ENCODE data around the gene KRT80.

Gene KRT80

GRCh38 chr12:52147964-52148463, 43.8 kb downstream of the KRT80 start:
- H3K36me3 ChIP-seq (ENCODE audit: insufficient read depth, low read length) = no peaks in the 10 kb centered on the region
- peaks cover 11% of the 10 kb centered on the region for H3K4me1 ChIP-seq (ENCODE audit: insufficient read depth, low read length)
- no peaks in the 10 kb centered on the region for H3K9me3 ChIP-seq (ENCODE audit: insufficient read depth, low read depth, low read length)
- H3K4me3 ChIP-seq (ENCODE audit: low read length) = no peak overlapping the region
- 91% methylated on average over 10 of the region's 10 CpGs for WGBS
- H3K27me3 ChIP-seq (ENCODE audit: insufficient read depth, low read length) = no peaks in the 10 kb centered on the region
- H3K27ac ChIP-seq (ENCODE audit: low read depth, low read length) = peak overlapping the region; percentile 59
- peak overlapping the region; percentile 65 for H3K9ac ChIP-seq (ENCODE audit: low read depth, low read length)

GRCh38 chr12:52147367-52147963, 44.3 kb downstream of the KRT80 start:
- no peaks in the 10 kb centered on the region for H3K9me3 ChIP-seq (ENCODE audit: insufficient read depth, low read depth, low read length)
- no peak overlapping the region for H3K9ac ChIP-seq (ENCODE audit: low read depth, low read length)
- peaks cover 11% of the 10 kb centered on the region for H3K4me1 ChIP-seq (ENCODE audit: insufficient read depth, low read length)
- no peak overlapping the region for H3K27ac ChIP-seq (ENCODE audit: low read depth, low read length)
- 84% methylated on average over 17 of the region's 17 CpGs for WGBS
- no peaks in the 10 kb centered on the region for H3K27me3 ChIP-seq (ENCODE audit: insufficient read depth, low read length)
- no peaks in the 10 kb centered on the region for H3K36me3 ChIP-seq (ENCODE audit: insufficient read depth, low read length)
- no peak overlapping the region for H3K4me3 ChIP-seq (ENCODE audit: low read length)

- peaks cover 11% of the 10 kb centered on the region for H3K4me1 ChIP-seq (ENCODE audit: insufficient read depth, low read length)
- H3K36me3 ChIP-seq (ENCODE audit: insufficient read depth, low read length) = no peaks in the 10 kb centered on the region
- no peaks in the 10 kb centered on the region for H3K27me3 ChIP-seq (ENCODE audit: insufficient read depth, low read length)
- 90% methylated on average over 11 of the region's 11 CpGs for WGBS
- no peak overlapping the region for H3K4me3 ChIP-seq (ENCODE audit: low read length)
- H3K27ac ChIP-seq (ENCODE audit: low read depth, low read length) = no peak overlapping the region
- no peaks in the 10 kb centered on the region for H3K9me3 ChIP-seq (ENCODE audit: insufficient read depth, low read depth, low read length)
- peak overlapping the region; percentile 23; the same call in 1 of the 2 replicates for H3K9ac ChIP-seq (ENCODE audit: low read depth, low read length)
Measured at GRCh38 chr12:52146822-52147366, 44.9 kb downstream of the KRT80 start.

- WGBS = 94% methylated on average over 8 of the region's 8 CpGs
- no peaks in the 10 kb centered on the region for H3K9me3 ChIP-seq (ENCODE audit: insufficient read depth, low read depth, low read length)
- no peaks in the 10 kb centered on the region for H3K36me3 ChIP-seq (ENCODE audit: insufficient read depth, low read length)
- H3K4me3 ChIP-seq (ENCODE audit: low read length) = no peak overlapping the region
- no peaks in the 10 kb centered on the region for H3K27me3 ChIP-seq (ENCODE audit: insufficient read depth, low read length)
- H3K4me1 ChIP-seq (ENCODE audit: insufficient read depth, low read length) = peaks cover 11% of the 10 kb centered on the region
- H3K27ac ChIP-seq (ENCODE audit: low read depth, low read length) = no peak overlapping the region
- H3K9ac ChIP-seq (ENCODE audit: low read depth, low read length) = peak overlapping the region; percentile 29
Measured at GRCh38 chr12:52146089-52146821, 45.6 kb downstream of the KRT80 start.

GRCh38 chr12:52145228-52146088, 46.4 kb downstream of the KRT80 start:
- 76% methylated on average over 18 of the region's 18 CpGs for WGBS
- Histone ChIP-seq H3K9ac (ENCODE audit: low read depth, low read length) (peak overlapping the region; percentile 29), H3K27ac (ENCODE audit: low read depth, low read length) (peak overlapping the region; percentile 28; the same call in 1 of the 2 replicates)

GRCh38 chr12:52144512-52145227, 47.1 kb downstream of the KRT80 start:
- H3K4me1 ChIP-seq (ENCODE audit: insufficient read depth, low read length) = peaks cover 11% of the 10 kb centered on the region
- H3K9me3 ChIP-seq (ENCODE audit: insufficient read depth, low read depth, low read length) = no peaks in the 10 kb centered on the region
- no peak overlapping the region for H3K27ac ChIP-seq (ENCODE audit: low read depth, low read length)
- H3K4me3 ChIP-seq (ENCODE audit: low read length) = no peak overlapping the region
- 92% methylated on average over 16 of the region's 16 CpGs for whole genome bisulfite sequencing
- H3K36me3 ChIP-seq (ENCODE audit: insufficient read depth, low read length) = no peaks in the 10 kb centered on the region
- H3K9ac ChIP-seq (ENCODE audit: low read depth, low read length) = no peak overlapping the region
- no peaks in the 10 kb centered on the region for H3K27me3 ChIP-seq (ENCODE audit: insufficient read depth, low read length)

More at GRCh38 chr12:52145228-52146088, 46.4 kb downstream of the KRT80 start:
- Histone ChIP-seq H3K4me1 (ENCODE audit: insufficient read depth, low read length) (peaks cover 11% of the 10 kb centered on the region), H3K27me3 (ENCODE audit: insufficient read depth, low read length) (no peaks in the 10 kb centered on the region), H3K9me3 (ENCODE audit: insufficient read depth, low read depth, low read length) (no peaks in the 10 kb centered on the region), H3K4me3 (ENCODE audit: low read length) (no peak overlapping the region), H3K36me3 (ENCODE audit: insufficient read depth, low read length) (no peaks in the 10 kb centered on the region)

GRCh38 chr12:52142431-52142830, 49.4 kb downstream of the KRT80 start:
- no peaks in the 10 kb centered on the region for H3K27me3 ChIP-seq (ENCODE audit: insufficient read depth, low read length)
- WGBS = 91% methylated on average over 5 of the region's 5 CpGs
- no peak overlapping the region for H3K27ac ChIP-seq (ENCODE audit: low read depth, low read length)
- H3K4me1 ChIP-seq (ENCODE audit: insufficient read depth, low read length) = peaks cover 4% of the 10 kb centered on the region; the same call in 1 of the 2 replicates
- no peaks in the 10 kb centered on the region for H3K36me3 ChIP-seq (ENCODE audit: insufficient read depth, low read length)
- H3K9me3 ChIP-seq (ENCODE audit: insufficient read depth, low read depth, low read length) = no peaks in the 10 kb centered on the region
- H3K4me3 ChIP-seq (ENCODE audit: low read length) = no peak overlapping the region
- H3K9ac ChIP-seq (ENCODE audit: low read depth, low read length) = no peak overlapping the region

GRCh38 chr12:52141875-52142274, 49.9 kb downstream of the KRT80 start:
- peaks cover 1% of the 10 kb centered on the region; the same call in 1 of the 2 replicates for H3K4me1 ChIP-seq (ENCODE audit: insufficient read depth, low read length)
- no peaks in the 10 kb centered on the region for H3K36me3 ChIP-seq (ENCODE audit: insufficient read depth, low read length)
- H3K9me3 ChIP-seq (ENCODE audit: insufficient read depth, low read depth, low read length) = no peaks in the 10 kb centered on the region
- no peak overlapping the region for H3K9ac ChIP-seq (ENCODE audit: low read depth, low read length)
- WGBS = 92% methylated on average over 8 of the region's 8 CpGs
- H3K27me3 ChIP-seq (ENCODE audit: insufficient read depth, low read length) = no peaks in the 10 kb centered on the region
- H3K27ac ChIP-seq (ENCODE audit: low read depth, low read length) = no peak overlapping the region
- H3K4me3 ChIP-seq (ENCODE audit: low read length) = no peak overlapping the region

GRCh38 chr12:52141306-52141705, 50.5 kb downstream of the KRT80 start:
- WGBS = 82% methylated on average over 3 of the region's 4 CpGs
- Histone ChIP-seq H3K4me1 (ENCODE audit: insufficient read depth, low read length) (no peaks in the 10 kb centered on the region), H3K9ac (ENCODE audit: low read depth, low read length) (no peak overlapping the region), H3K27me3 (ENCODE audit: insufficient read depth, low read length) (no peaks in the 10 kb centered on the region), H3K4me3 (ENCODE audit: low read length) (no peak overlapping the region), H3K9me3 (ENCODE audit: insufficient read depth, low read depth, low read length) (no peaks in the 10 kb centered on the region), H3K36me3 (ENCODE audit: insufficient read depth, low read length) (no peaks in the 10 kb centered on the region), H3K27ac (ENCODE audit: low read depth, low read length) (no peak overlapping the region)

GRCh38 chr12:52139579-52140062, 52.2 kb downstream of the KRT80 start:
- no peak overlapping the region for H3K4me3 ChIP-seq (ENCODE audit: low read length)
- no peak overlapping the region for H3K27ac ChIP-seq (ENCODE audit: low read depth, low read length)
- H3K4me1 ChIP-seq (ENCODE audit: insufficient read depth, low read length) = no peaks in the 10 kb centered on the region
- H3K9ac ChIP-seq (ENCODE audit: low read depth, low read length) = no peak overlapping the region
- no peaks in the 10 kb centered on the region for H3K9me3 ChIP-seq (ENCODE audit: insufficient read depth, low read depth, low read length)
- no peaks in the 10 kb centered on the region for H3K27me3 ChIP-seq (ENCODE audit: insufficient read depth, low read length)
- H3K36me3 ChIP-seq (ENCODE audit: insufficient read depth, low read length) = no peaks in the 10 kb centered on the region
- WGBS = 27% methylated on average over 5 of the region's 5 CpGs
